ENCODE data around the gene TTC1.

- TF ChIP-seq CTCF (IDR thresholded peaks at IDR 0.05) (no peak), POLR2AphosphoS5 (IDR thresholded peaks at IDR 0.05; ENCODE audit: low read depth, low read length) (no peak)
Measured at GRCh38 chr5:159963935-159964334, 45.0 kb upstream of the TTC1 start.

All from Panc1 (cell line).